GM12878 (cell line): ENCODE data around the gene ADGRV1. TPM values are rescaled to one million over a fixed set of nuclear protein-coding genes. Genes with fewer than 3 reads are reported as not detected.

Experiments used
- ATAC-seq: fragments of 200-7000 bp; cut with Tn5 transposase; 3 replicates; pipeline ENCODE4 v1.9.1; 2020; ENCODE audit warnings: mild to moderate bottlenecking, moderate library complexity
- BruUV-seq: library from RNA; stranded (reverse); fragments of 400-500 nt; replicated peaks from 2 replicates; lab custom pipeline; 2021; lab: Mats Ljungman, UMichigan
- CTCF ChIA-PET: fragments of 300-600 bp; sonication (Branson Sonifier 250); formaldehyde crosslinking; extraction: SDS; loops from one replicate; lab custom pipeline; 2021; ENCODE audit warnings: inconsistent platforms; lab: Yijun Ruan, JAX
- POLR2A ChIA-PET: fragments of 350-600 bp; formaldehyde crosslinking; extraction: SDS; loops from one replicate; lab custom pipeline; 2021; ENCODE audit warnings: inconsistent platforms; lab: Charles Lee
- RAD21 ChIA-PET: fragments of 300-600 bp; sonication (Branson Sonifier 250); formaldehyde crosslinking; loops from one replicate; lab custom pipeline; 2023; ENCODE audit warnings: antibody characterized with exemption; ENCODE audit not compliant: unreplicated experiment; lab: Charles Lee
- SMC1A ChIA-PET: fragments of 300-600 bp; sonication (Branson Sonifier 250); formaldehyde crosslinking; loops from one replicate; lab custom pipeline; 2023; ENCODE audit not compliant: unreplicated experiment, uncharacterized antibody; lab: Charles Lee
- DNase-seq: peaks from one replicate; pipeline ENCODE4 v3.0.0-alpha.2; 2011; ENCODE audit warnings: low read depth, low spot score
- FAIRE-seq: peaks from 3 replicates; lab custom pipeline; 2011; peaks lifted over from hg19 to GRCh38; lab: Jason Lieb, UNC
- H2AFZ ChIP-seq: 2 replicates; pipeline ENCODE4 v1.6.0; 2011; ENCODE audit warnings: low read depth, low read length, control low read depth; ENCODE audit not compliant: control insufficient read depth
- H3K27ac ChIP-seq: 2 replicates; pipeline ENCODE4 v1.5.1; 2011; ENCODE audit warnings: control low read depth; ENCODE audit not compliant: control insufficient read depth, insufficient read depth
- H3K27me3 ChIP-seq, 2 experiments: replicated peaks in 1 of 2; 2 replicates each; pipeline versions ENCODE4 v1.6.0 to v1.6.1; 2011; ENCODE audit warnings: low read length in 1 of 2; ENCODE audit not compliant: control insufficient read depth in 2 of 2, insufficient read depth in 2 of 2
- H3K36me3 ChIP-seq, 2 experiments: 2 replicates each; pipeline ENCODE4 v1.5.1; 2011; ENCODE audit warnings: low read length in 1 of 2; ENCODE audit not compliant: control insufficient read depth in 2 of 2, insufficient read depth in 2 of 2
- H3K4me1 ChIP-seq: 2 replicates; pipeline ENCODE4 v1.6.1; 2011; ENCODE audit warnings: mild to moderate bottlenecking, low read length, moderate library complexity, mixed read lengths; ENCODE audit not compliant: control insufficient read depth, insufficient read depth
- H3K4me2 ChIP-seq: 2 replicates; pipeline ENCODE4 v1.6.0; 2011; ENCODE audit warnings: control low read depth; ENCODE audit not compliant: control insufficient read depth, insufficient read depth
- H3K4me3 ChIP-seq: fragments of 200-600 bp; sonication (generic); 2 replicates; pipeline ENCODE4 v1.5.1; 2016
- H3K79me2 ChIP-seq: 2 replicates; pipeline ENCODE4 v1.6.0; 2011; ENCODE audit warnings: low read length; ENCODE audit not compliant: control insufficient read depth, insufficient read depth
- H3K9ac ChIP-seq: 2 replicates; pipeline ENCODE4 v1.8.0; 2011; ENCODE audit warnings: low read length, control low read depth, mixed read lengths; ENCODE audit not compliant: control insufficient read depth, insufficient read depth
- H3K9me3 ChIP-seq: replicated peaks from 3 replicates; pipeline ENCODE4 v1.5.1; 2011; ENCODE audit warnings: mild to moderate bottlenecking, low read length; ENCODE audit not compliant: control insufficient read depth, insufficient read depth
- H4K20me1 ChIP-seq: 2 replicates; pipeline ENCODE4 v1.6.0; 2011; ENCODE audit not compliant: control insufficient read depth, insufficient read depth
- IKZF1 ChIP-seq: fragments of 450-650 bp; conservative IDR thresholded peaks from 2 replicates; pipeline ENCODE4 v1.6.1; 2017; ENCODE audit warnings: antibody characterized with exemption, mild to moderate bottlenecking
- PAX8 ChIP-seq: fragments of 450-650 bp; IDR thresholded peaks from 2 replicates; pipeline ENCODE4 v1.6.1; 2017; ENCODE audit warnings: mild to moderate bottlenecking, moderate library complexity
- SREBF1 ChIP-seq: IDR thresholded peaks from 2 replicates; pipeline ENCODE4 v1.6.1; 2012; ENCODE audit warnings: mild to moderate bottlenecking, low read length
- WGBS: methylation state at CpG from one replicate; pipeline ENCODE4 v1.1.6; 2016; ENCODE audit warnings: low lambda C conversion rate; ENCODE audit not compliant: insufficient replicate concordance, insufficient coverage; ENCODE audit errors: missing lambda C conversion rate; 5-methylcytosine and 5-hydroxymethylcytosine counted together
- in situ Hi-C: fragments of 300-500 bp; cut with MboI; formaldehyde crosslinking; loops from 9 replicates; pipeline ENCODE4 v1.14.3; 2018; ENCODE audit warnings: mixed read lengths
- intact Hi-C: fragments of 100-400 bp; cut with micrococcal nuclease; formaldehyde crosslinking; loops from one replicate; pipeline ENCODE4 v1.14.2; 2022; ENCODE audit not compliant: unreplicated experiment
- polyA plus RNA-seq, 11 experiments: library from polyadenylated mRNA; depleted of rRNA in 4 of 11; unstranded in 6 of 11; stranded (reverse) in 5 of 11; fragments of >200 nt; fragmentation: Nextera tagmentation in 4 of 11; fragmentation: Illumina TruSeq in 1 of 11; extraction: Ambion mirVana in 4 of 11; extraction: Trizol in 1 of 11; gene quantifications; 1 replicate in 1 of 11; 2 replicates in 10 of 11; pipeline versions ENCODE4 v1.2.1 to v1.2.3, GENCODE V29; 2011 to 2016; ENCODE audit warnings: inconsistent platforms in 2 of 11, missing spikeins in 2 of 11, low read depth in 1 of 11
- total RNA-seq, 4 experiments: library from RNA; depleted of rRNA in 3 of 4; stranded (reverse); fragments of >200 nt in 3 of 4; fragmentation: Illumina TruSeq in 1 of 4; extraction: Trizol in 1 of 4; gene quantifications; 2 replicates each; pipeline versions ENCODE4 v1.2.1 to v1.2.3, GENCODE V29; 2013 to 2021

Gene ADGRV1
- total and polyA plus RNA-seq, 10 of the 15 experiments (the other 5 are each of a cell fraction or from before 2014, with no cell fraction given) = 0.04 to 8.1 (median 0.16) TPM; not detected in 1

GRCh38 chr5:90703932-90704331, 145.3 kb downstream of the ADGRV1 start:
- DNase-seq (no peak), ATAC-seq (no peak), FAIRE-seq (no peak)
- Histone ChIP-seq H2AFZ (no peak overlapping the region), H3K4me3 (no peak overlapping the region), H3K9me3 (no peaks in the 10 kb centered on the region), H4K20me1 (no peaks in the 10 kb centered on the region), H3K4me1 (no peaks in the 10 kb centered on the region), H3K9ac (no peak overlapping the region), H3K4me2 (no peak overlapping the region), H3K79me2 (no peaks in the 10 kb centered on the region), H3K27ac (no peak overlapping the region), H3K36me3 (no peaks in the 10 kb centered on the region), H3K27me3 (peaks cover 0 to 2% of the 10 kb centered on the region in 2 experiments; a peak in 1 of 4 replicates)
- POLR2A ChIA-PET = no interaction called here
- RAD21 ChIA-PET = no interaction called here
- BruUV-seq = no TSS peak
- intact Hi-C loops (no loop called here), in situ Hi-C loops (no loop called here)
- SMC1A ChIA-PET = no interaction called here
- TF ChIP-seq PAX8 = no peak
- CTCF ChIA-PET = no interaction called here

GRCh38 chr5:90707698-90708097, 149.1 kb downstream of the ADGRV1 start:
- POLR2A ChIA-PET = no interaction called here
- DNase-seq = no peak
- TF ChIP-seq SREBF1 (no peak), IKZF1 (no peak)
- TF ChIP-seq, all 136 proteins: peak for 0
- intact Hi-C loops (no loop called here), in situ Hi-C loops (no loop called here)
- H2AFZ ChIP-seq = no peak overlapping the region
- WGBS = 71% methylated on average over 1 of the region's 1 CpG
- H3K4me3 ChIP-seq = no peak overlapping the region
- no peaks in the 10 kb centered on the region for H3K36me3 ChIP-seq
- no peak for ATAC-seq
- H3K4me2 ChIP-seq = no peak overlapping the region
- no peak overlapping the region for H3K27ac ChIP-seq
- H3K9me3 ChIP-seq = no peaks in the 10 kb centered on the region
- ChIA-PET SMC1A (interaction anchor here (1.1 to 1.4 kb wide), 2 partner anchors 67 to 103 kb away, joined by 4 read pairs; no protein-coding TSS in a partner anchor), RAD21 (interaction anchor here (0.8 to 1.8 kb wide), 2 partner anchors 66 to 103 kb away, joined by 3 read pairs; no protein-coding TSS in a partner anchor), CTCF (interaction anchor here (0.6 to 4.0 kb wide), 5 partner anchors 17 to 92 kb away, joined by 3 to 35 read pairs (median 4); no protein-coding TSS in a partner anchor)
- FAIRE-seq = no peak
- H3K4me1 ChIP-seq = no peaks in the 10 kb centered on the region
- no peak overlapping the region for H3K9ac ChIP-seq
- H4K20me1 ChIP-seq = no peaks in the 10 kb centered on the region
- no TSS peak for BruUV-seq
- peaks cover 0 to 2% of the 10 kb centered on the region in 2 experiments; a peak in 1 of 4 replicates for H3K27me3 ChIP-seq
- no peaks in the 10 kb centered on the region for H3K79me2 ChIP-seq
